ENCODE data around the gene EIF4A3. TPM values are rescaled to one million over a fixed set of nuclear protein-coding genes. Genes with fewer than 3 reads are reported as not detected.

The EIF4A3 gene
- total RNA-seq, 2 experiments from 2014 or later, result 179 to 183 TPM

DNA sequence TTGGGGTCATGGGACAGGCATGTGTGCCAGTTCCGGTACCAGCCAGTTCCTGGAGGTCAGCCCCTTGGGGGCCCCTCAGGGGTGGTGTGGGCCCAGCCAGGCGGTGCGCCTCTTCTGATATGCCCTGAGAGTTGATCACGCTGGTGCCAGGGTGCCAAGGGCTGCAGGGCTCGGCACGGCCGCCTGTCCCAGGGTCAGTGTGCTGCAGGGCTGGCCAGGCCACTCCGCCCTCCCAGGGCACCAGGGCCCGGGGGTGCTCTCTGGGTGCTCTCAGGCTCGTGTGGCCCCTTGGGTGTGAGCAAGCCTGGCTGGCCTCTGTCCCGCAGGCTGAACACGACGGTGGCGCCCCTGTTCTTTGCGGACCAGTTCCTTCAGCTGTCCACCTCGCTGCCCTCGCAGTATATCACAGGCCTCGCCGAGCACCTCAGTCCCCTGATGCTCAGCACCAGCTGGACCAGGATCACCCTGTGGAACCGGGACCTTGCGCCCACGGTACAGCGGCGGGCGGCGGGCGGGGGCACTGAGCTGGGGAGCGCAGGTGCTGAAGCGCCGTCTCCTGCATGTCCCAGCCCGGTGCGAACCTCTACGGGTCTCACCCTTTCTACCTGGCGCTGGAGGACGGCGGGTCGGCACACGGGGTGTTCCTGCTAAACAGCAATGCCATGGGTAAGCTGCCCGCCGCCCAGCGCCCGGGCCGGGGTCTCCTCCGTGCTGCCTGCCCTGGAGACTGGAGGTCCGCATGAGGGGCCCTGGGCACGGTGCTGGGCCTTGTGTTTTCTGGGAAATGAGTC, 39.5 kb downstream of the EIF4A3 start:
- CTCF ChIA-PET, result interaction anchor here (2.2 kb wide), 1 partner anchor 11 kb away, joined by 4 read pairs; no protein-coding TSS in a partner anchor
- POLR2A ChIA-PET, result no interaction called here

- POLR2A ChIA-PET, result no interaction called here
- CTCF ChIA-PET, result interaction anchor here (2.2 kb wide), 1 partner anchor 11 kb away, joined by 4 read pairs; no protein-coding TSS in a partner anchor
These were observed 40.2 kb downstream of the EIF4A3 start for GRCh38 chr17:80106751-80107150.

DNA sequence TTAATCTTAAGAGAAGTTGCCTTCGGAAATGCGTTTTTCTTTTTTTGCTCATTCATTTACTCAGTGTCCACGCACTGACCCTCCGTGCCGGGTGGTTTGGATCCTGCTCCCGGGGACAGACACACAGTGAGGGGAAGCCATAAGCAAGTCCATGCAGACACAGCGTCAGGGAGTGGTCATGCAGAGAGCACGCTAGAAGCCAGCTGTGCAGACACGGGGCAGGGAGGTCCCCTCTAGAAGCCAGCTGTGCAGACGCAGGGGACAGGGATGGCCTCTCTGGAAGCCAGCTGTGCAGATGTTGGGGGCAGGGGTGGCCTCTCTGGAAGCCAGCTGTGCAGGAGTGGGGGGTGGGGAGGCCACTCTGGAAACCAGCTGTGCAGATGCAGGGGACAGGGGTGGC, 40.8 kb downstream of the EIF4A3 start:
- ChIA-PET POLR2A (no interaction called here), CTCF (interaction anchor here (0.6 kb wide), 1 partner anchor 9 kb away, joined by 3 read pairs; no protein-coding TSS in a partner anchor)

DNA sequence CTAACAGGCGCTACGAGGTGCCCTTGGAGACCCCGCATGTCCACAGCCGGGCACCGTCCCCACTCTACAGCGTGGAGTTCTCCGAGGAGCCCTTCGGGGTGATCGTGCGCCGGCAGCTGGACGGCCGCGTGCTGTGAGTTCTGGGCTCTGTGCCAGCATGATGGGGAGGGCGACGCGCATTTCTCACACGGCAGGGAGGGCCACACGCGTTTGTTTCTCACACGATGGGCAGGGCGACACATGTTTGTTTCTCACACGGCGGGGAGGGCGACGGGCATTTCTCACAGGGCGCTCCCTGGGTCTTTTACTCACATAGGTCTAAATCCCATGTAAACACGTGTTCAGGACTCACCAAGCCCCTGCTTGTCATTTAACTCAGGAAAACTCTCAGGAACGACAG, 41.2 kb downstream of the EIF4A3 start:
- POLR2A ChIA-PET, result no interaction called here
- CTCF ChIA-PET, result interaction anchor here (0.6 kb wide), 1 partner anchor 9 kb away, joined by 3 read pairs; no protein-coding TSS in a partner anchor

GRCh38 chr17:80104956-80105375, 42.0 kb downstream of the EIF4A3 start:
- POLR2A ChIA-PET, result no interaction called here
- CTCF ChIA-PET, result interaction anchor here (1.9 kb wide), 1 partner anchor 100 kb away, joined by 4 read pairs; no protein-coding TSS in a partner anchor

DNA sequence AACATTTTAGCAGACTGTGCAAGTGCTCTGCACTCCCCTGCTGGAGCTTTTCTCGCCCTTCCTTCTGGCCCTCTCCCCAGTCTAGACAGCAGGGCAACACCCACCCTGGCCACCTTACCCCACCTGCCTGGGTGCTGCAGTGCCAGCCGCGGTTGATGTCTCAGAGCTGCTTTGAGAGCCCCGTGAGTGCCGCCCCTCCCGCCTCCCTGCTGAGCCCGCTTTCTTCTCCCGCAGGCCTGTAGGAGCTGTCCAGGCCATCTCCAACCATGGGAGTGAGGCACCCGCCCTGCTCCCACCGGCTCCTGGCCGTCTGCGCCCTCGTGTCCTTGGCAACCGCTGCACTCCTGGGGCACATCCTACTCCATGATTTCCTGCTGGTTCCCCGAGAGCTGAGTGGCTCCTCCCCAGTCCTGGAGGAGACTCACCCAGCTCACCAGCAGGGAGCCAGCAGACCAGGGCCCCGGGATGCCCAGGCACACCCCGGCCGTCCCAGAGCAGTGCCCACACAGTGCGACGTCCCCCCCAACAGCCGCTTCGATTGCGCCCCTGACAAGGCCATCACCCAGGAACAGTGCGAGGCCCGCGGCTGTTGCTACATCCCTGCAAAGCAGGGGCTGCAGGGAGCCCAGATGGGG, 42.5 kb downstream of the EIF4A3 start:
- POLR2A ChIA-PET, result no interaction called here
- CTCF ChIA-PET, result interaction anchor here (1.9 kb wide), 1 partner anchor 99 kb away, joined by 4 read pairs; no protein-coding TSS in a partner anchor

- CTCF ChIA-PET, result interaction anchor here (1.9 kb wide), 1 partner anchor 98 kb away, joined by 4 read pairs; no protein-coding TSS in a partner anchor
- POLR2A ChIA-PET, result no interaction called here
These were observed 43.4 kb downstream of the EIF4A3 start for GRCh38 chr17:80103449-80104085.

DNA sequence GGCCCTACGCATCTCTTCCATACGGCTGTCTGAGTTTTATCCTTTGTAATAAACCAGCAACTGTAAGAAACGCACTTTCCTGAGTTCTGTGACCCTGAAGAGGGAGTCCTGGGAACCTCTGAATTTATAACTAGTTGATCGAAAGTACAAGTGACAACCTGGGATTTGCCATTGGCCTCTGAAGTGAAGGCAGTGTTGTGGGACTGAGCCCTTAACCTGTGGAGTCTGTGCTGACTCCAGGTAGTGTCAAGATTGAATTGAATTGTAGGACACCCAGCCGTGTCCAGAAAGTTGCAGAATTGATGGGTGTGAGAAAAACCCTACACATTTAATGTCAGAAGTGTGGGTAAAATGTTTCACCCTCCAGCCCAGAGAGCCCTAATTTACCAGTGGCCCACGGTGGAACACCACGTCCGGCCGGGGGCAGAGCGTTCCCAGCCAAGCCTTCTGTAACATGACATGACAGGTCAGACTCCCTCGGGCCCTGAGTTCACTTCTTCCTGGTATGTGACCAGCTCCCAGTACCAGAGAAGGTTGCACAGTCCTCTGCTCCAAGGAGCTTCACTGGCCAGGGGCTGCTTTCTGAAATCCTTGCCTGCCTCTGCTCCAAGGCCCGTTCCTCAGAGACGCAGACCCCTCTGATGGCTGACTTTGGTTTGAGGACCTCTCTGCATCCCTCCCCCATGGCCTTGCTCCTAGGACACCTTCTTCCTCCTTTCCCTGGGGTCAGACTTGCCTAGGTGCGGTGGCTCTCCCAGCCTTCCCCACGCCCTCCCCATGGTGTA, 44.1 kb downstream of the EIF4A3 start:
- ChIA-PET POLR2A (no interaction called here), CTCF (no interaction called here)

DNA sequence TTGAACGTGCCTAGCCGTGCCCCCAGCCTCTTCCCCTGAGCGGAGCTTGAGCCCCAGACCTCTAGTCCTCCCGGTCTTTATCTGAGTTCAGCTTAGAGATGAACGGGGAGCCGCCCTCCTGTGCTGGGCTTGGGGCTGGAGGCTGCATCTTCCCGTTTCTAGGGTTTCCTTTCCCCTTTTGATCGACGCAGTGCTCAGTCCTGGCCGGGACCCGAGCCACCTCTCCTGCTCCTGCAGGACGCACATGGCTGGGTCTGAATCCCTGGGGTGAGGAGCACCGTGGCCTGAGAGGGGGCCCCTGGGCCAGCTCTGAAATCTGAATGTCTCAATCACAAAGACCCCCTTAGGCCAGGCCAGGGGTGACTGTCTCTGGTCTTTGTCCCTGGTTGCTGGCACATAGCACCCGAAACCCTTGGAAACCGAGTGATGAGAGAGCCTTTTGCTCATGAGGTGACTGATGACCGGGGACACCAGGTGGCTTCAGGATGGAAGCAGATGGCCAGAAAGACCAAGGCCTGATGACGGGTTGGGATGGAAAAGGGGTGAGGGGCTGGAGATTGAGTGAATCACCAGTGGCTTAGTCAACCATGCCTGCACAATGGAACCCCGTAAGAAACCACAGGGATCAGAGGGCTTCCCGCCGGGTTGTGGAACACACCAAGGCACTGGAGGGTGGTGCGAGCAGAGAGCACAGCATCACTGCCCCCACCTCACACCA, 44.8 kb downstream of the EIF4A3 start:
- ChIA-PET POLR2A (interaction anchor here (1.4 kb wide), 2 partner anchors 44 to 353 kb away, joined by 3 to 5 read pairs; no protein-coding TSS in a partner anchor), CTCF (interaction anchor here (0.6 to 1.8 kb wide), 23 partner anchors 10 to 162 kb away, joined by 3 to 13 read pairs (median 4); partner anchors contain the start of gene EIF4A3)

DNA sequence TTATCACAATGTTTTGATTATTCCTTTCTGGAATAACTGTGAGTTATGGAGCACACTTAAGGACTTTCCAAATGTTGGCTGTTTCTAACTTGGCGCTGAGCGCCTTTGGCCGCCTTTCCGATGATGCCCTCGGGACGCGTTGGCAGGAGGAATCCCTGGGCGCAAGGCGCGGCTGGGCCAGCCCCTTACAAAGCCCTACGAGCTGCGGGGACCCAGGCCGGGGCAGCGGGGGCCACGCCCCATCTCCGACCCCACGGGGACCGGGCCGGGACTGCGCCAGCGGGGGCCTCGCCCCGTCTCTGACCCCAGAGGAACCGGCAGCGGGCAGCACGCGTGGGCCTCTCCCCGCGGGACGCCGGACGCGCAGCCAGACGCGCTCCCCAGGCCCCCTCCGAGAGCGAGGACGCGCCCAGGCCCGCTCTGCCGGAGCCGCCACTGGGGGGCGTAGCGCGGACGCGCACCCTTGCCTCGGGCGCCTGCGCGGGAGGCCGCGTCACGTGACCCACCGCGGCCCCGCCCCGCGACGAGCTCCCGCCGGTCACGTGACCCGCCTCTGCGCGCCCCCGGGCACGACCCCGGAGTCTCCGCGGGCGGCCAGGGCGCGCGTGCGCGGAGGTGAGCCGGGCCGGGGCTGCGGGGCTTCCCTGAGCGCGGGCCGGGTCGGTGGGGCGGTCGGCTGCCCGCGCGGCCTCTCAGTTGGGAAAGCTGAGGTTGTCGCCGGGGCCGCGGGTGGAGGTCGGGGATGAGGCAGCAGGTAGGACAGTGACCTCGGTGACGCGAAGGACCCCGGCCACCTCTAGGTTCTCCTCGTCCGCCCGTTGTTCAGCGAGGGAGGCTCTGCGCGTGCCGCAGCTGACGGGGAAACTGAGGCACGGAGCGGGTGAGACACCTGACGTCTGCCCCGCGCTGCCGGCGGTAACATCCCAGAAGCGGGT, 45.6 kb downstream of the EIF4A3 start, which contains the start of gene GAA:
Gene GAA (plus strand): TSS at position 571 of the 935 bp plus-strand sequence. CDS start 3,006 bp downstream, outside the sequence.
- POLR2A ChIA-PET, result interaction anchor here (0.6 to 1.4 kb wide), 4 partner anchors 16 to 354 kb away, joined by 3 to 5 read pairs (median 3); no protein-coding TSS in a partner anchor
- CTCF ChIA-PET, result interaction anchor here (0.6 to 1.8 kb wide), 23 partner anchors 9 to 162 kb away, joined by 3 to 13 read pairs (median 4); partner anchors contain the start of gene EIF4A3

GRCh38 chr17:80100035-80100323, 46.9 kb downstream of the EIF4A3 start:
- ChIA-PET CTCF (interaction anchor here (1.8 kb wide), 1 partner anchor 8 kb away, joined by 5 read pairs; no protein-coding TSS in a partner anchor), POLR2A (no interaction called here)

DNA sequence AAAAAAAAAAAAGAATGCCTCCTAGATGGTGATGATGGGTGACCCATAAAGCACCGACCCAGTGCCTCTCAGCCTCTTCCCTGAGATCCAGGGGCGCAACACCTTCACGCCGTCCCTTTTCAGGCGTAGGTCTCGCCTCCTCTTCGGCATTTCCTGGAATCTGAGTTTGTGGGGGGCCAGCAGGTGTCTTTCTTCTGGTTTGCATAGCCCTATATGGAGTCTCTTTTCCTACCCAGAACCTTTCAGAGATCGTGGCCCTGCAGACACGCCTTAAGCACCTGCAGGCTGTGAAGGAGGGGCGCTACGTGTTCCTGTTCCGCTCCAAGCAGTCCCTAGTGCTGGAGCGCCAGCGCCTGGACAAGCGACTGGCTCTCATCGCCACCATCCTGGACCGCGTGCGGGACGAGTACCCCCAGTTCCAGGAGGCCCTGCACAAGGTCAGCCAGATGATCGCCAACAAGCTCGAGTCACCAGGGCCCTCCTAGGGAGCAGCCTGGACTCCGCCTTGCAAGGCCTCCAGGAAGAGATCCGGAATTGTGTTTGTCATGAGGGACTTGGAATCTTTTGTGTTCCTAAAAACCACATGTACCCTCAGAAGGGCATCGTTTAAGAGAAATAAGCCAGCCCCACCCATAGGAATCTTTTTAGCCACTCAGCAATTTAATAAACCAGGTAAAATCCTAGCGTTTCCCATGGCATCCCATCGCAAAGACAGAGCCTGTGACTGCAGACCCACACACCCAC, 47.5 kb downstream of the EIF4A3 start:
- CTCF ChIA-PET, result no interaction called here

GRCh38 chr17:80097844-80098691, 48.9 kb downstream of the EIF4A3 start:
- CTCF ChIA-PET, result interaction anchor here (0.7 kb wide), 1 partner anchor 68 kb away, joined by 3 read pairs; no protein-coding TSS in a partner anchor
- POLR2A ChIA-PET, result no interaction called here

More for the DNA sequence above, 47.5 kb downstream of the EIF4A3 start:
- POLR2A ChIA-PET, result no interaction called here

DNA sequence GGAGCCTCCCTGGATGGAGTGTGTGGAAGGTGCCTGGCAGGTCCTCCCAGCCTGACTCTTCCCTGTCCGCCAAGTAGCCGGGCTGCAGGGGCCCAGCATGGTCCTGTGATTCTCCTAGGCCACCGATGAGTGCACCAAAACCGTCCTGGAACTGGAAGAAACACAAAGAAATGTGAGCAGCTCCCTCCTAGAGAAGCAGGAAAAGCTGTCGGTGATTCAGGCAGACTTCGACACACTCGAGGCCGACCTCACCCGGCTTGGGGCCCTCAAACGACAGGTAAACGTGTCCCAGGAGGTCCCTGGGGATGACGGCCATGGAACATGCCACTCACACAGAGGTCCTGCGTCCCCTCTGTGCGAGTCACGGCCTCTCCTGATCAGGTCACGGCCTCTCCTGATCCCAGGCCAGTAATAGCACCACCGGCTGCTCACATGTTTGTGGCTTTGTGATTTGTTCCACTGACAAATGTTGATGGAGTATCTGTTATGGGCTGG, 49.8 kb downstream of the EIF4A3 start:
- ChIA-PET POLR2A (no interaction called here), CTCF (no interaction called here)

- CTCF ChIA-PET, result no interaction called here
These were observed 50.3 kb downstream of the EIF4A3 start for GRCh38 chr17:80096561-80097021.

More at GRCh38 chr17:80096561-80097021, 50.3 kb downstream of the EIF4A3 start:
- POLR2A ChIA-PET, result no interaction called here

Measured in activated CD8-positive, alpha-beta memory T cell treated with anti-CD3 and anti-CD28 coated beads for 36 hours (primary cell).